OCI-LY7 (cell line): Measurements from ENCODE around the gene MROH2B. TPM values are rescaled to one million over a fixed set of nuclear protein-coding genes. Genes with fewer than 3 reads are reported as not detected.

Experiments
- BruUV-seq: library from RNA; stranded (reverse); fragments of 400-500 nt; replicated peaks from 2 replicates; lab custom pipeline; 2021; lab: Mats Ljungman, UMichigan
- CTCF ChIA-PET: fragments of 300-600 bp; sonication (Branson Sonifier 250); formaldehyde crosslinking; loops from one replicate; lab custom pipeline; 2022; ENCODE audit warnings: antibody characterized with exemption; ENCODE audit not compliant: unreplicated experiment; lab: Charles Lee
- POLR2A ChIA-PET: fragments of 300-600 bp; sonication (Branson Sonifier 250); formaldehyde crosslinking; loops from one replicate; lab custom pipeline; 2022; ENCODE audit warnings: antibody characterized with exemption; lab: Charles Lee
- DNase-seq: peaks from one replicate; pipeline ENCODE4 v3.0.0-alpha.2; 2015; ENCODE audit warnings: low spot score
- H2AFZ ChIP-seq: fragments of 200-600 bp; sonication (generic), shearing (Covaris generic); 2 replicates; pipeline ENCODE4 v1.6.1; 2014; ENCODE audit warnings: mild to moderate bottlenecking, antibody characterized with exemption, low read length, moderate library complexity
- H3K27ac ChIP-seq: fragments of 200-600 bp; sonication (generic); 2 replicates; pipeline ENCODE4 v1.5.1; 2014; ENCODE audit warnings: mixed run types, low read depth, mild to moderate bottlenecking, moderate library complexity, low read length, inconsistent platforms; ENCODE audit not compliant: poor library complexity, severe bottlenecking
- H3K36me3 ChIP-seq: fragments of 200-600 bp; sonication (generic); 2 replicates; pipeline ENCODE4 v1.6.1; 2014; ENCODE audit warnings: mild to moderate bottlenecking, antibody characterized with exemption, low read length, moderate library complexity, mixed read lengths; ENCODE audit not compliant: insufficient read depth
- H3K4me1 ChIP-seq: fragments of 200-600 bp; sonication (generic); 2 replicates; pipeline ENCODE4 v1.5.1; 2014; ENCODE audit warnings: mild to moderate bottlenecking, low read length; ENCODE audit not compliant: insufficient read depth, poor library complexity, severe bottlenecking
- H3K4me2 ChIP-seq: fragments of 200-600 bp; sonication (generic); 2 replicates; pipeline ENCODE4 v1.6.1; 2014; ENCODE audit warnings: mild to moderate bottlenecking, low read length
- H3K4me3 ChIP-seq: fragments of 200-600 bp; sonication (generic); 2 replicates; pipeline ENCODE4 v1.5.1; 2014; ENCODE audit warnings: mild to moderate bottlenecking, low read depth, low read length; ENCODE audit not compliant: poor library complexity, severe bottlenecking
- H3K79me2 ChIP-seq: fragments of 200-600 bp; sonication (generic); 2 replicates; pipeline ENCODE4 v1.6.1; 2016; ENCODE audit warnings: low read depth, mild to moderate bottlenecking, low read length, moderate library complexity, mixed read lengths; ENCODE audit not compliant: insufficient read depth
- H3K9me2 ChIP-seq: fragments of 200-600 bp; sonication (generic); 2 replicates; pipeline ENCODE4 v1.6.1; 2016; ENCODE audit warnings: mild to moderate bottlenecking, low read length, mixed read lengths; ENCODE audit not compliant: insufficient read depth
- H3K9me3 ChIP-seq: fragments of 200-600 bp; sonication (generic); 2 replicates; pipeline ENCODE4 v1.6.1; 2014; ENCODE audit warnings: mild to moderate bottlenecking, mixed run types, low read length, mixed read lengths
- H4K20me1 ChIP-seq: fragments of 200-600 bp; sonication (generic); 2 replicates; pipeline ENCODE4 v1.6.1; 2014; ENCODE audit warnings: mild to moderate bottlenecking, antibody characterized with exemption, low read length, moderate library complexity, mixed read lengths; ENCODE audit not compliant: insufficient read depth
- EZH2phosphoT487 ChIP-seq: fragments of 200-600 bp; sonication (generic); IDR thresholded peaks from 2 replicates; pipeline ENCODE4 v1.6.1; 2018; ENCODE audit warnings: low read depth, borderline replicate concordance, mild to moderate bottlenecking, mixed run types, antibody characterized with exemption, low read length, moderate library complexity, mixed read lengths
- intact Hi-C: fragments of 100-400 bp; cut with micrococcal nuclease; formaldehyde crosslinking; loops from one replicate; pipeline ENCODE4 v1.10.0; 2022; ENCODE audit not compliant: unreplicated experiment
- total RNA-seq, 2 experiments: library from RNA; depleted of rRNA in 1 of 2; stranded (reverse); fragments of >200 nt in 1 of 2; shearing (Covaris generic) in 1 of 2; gene quantifications; 2 replicates each; pipeline ENCODE4 v1.2.3, GENCODE V29; 2014 to 2022
- TF ChIP-seq, protein P1 (sequence below): fragments of 200-600 bp; sonication (generic); conservative IDR thresholded peaks from 2 replicates; pipeline ENCODE4 v1.5.1; 2014; ENCODE audit warnings: mild to moderate bottlenecking, antibody characterized with exemption, low read length, moderate library complexity, mixed read lengths

MROH2B gene
- total RNA-seq, 2 experiments from 2014 or later: not detected

DNA sequence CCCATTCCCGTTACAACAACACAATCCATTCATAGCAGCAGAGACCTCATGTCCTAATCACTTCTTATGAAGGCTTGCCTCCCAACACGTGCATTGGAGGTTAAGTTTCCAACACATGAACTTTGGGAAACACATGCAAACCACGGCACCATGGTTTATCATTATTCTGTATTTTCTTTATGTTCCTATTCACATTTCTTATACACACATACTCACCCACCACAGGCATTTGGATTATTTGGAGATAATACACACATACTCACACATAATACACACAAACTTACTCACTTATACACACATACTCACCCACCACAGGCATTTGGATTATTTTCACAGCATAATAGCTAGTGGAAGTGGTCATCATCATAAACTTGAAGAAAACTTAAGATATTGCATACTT is 86.3 kb downstream of the MROH2B start:
- TF ChIP-seq, protein P1, sequence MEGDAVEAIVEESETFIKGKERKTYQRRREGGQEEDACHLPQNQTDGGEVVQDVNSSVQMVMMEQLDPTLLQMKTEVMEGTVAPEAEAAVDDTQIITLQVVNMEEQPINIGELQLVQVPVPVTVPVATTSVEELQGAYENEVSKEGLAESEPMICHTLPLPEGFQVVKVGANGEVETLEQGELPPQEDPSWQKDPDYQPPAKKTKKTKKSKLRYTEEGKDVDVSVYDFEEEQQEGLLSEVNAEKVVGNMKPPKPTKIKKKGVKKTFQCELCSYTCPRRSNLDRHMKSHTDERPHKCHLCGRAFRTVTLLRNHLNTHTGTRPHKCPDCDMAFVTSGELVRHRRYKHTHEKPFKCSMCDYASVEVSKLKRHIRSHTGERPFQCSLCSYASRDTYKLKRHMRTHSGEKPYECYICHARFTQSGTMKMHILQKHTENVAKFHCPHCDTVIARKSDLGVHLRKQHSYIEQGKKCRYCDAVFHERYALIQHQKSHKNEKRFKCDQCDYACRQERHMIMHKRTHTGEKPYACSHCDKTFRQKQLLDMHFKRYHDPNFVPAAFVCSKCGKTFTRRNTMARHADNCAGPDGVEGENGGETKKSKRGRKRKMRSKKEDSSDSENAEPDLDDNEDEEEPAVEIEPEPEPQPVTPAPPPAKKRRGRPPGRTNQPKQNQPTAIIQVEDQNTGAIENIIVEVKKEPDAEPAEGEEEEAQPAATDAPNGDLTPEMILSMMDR: no peak
- no peak for TF ChIP-seq EZH2phosphoT487

DNA sequence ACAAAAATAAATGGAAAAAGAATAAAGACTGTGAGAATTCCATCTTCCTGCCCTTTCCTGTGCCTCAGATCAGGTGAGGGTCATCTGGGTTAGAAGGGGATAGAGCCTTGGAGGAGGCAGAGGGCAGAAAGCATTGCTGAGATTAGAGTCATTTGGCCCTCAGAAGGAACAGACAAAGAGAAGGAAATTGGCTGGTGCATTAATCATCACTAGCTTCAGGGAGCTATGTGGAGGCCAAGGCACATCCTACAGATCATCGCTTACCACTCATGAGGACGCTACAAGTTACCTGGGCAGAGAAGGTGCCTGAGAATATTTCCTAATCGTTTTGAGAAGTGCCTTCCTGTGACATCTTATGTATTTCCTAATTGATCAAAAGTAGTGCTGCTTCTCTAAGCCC is 87.4 kb downstream of the MROH2B start:
- H3K27ac ChIP-seq: no peak overlapping the region
- H3K9me2 ChIP-seq: no peaks in the 10 kb centered on the region
- no peak overlapping the region for H2AFZ ChIP-seq
- H3K79me2 ChIP-seq: no peaks in the 10 kb centered on the region
- H3K4me3 ChIP-seq: no peak overlapping the region
- intact Hi-C loops: no loop called here
- ChIA-PET POLR2A (no interaction called here), CTCF (no interaction called here)
- no peak for TF ChIP-seq EZH2phosphoT487
- H3K9me3 ChIP-seq: no peaks in the 10 kb centered on the region
- no peaks in the 10 kb centered on the region for H3K4me1 ChIP-seq
- no peak for DNase-seq
- H3K4me2 ChIP-seq: no peak overlapping the region
- no peaks in the 10 kb centered on the region for H4K20me1 ChIP-seq
- no peaks in the 10 kb centered on the region for H3K36me3 ChIP-seq
- BruUV-seq: no TSS peak

More for the DNA sequence above, 86.3 kb downstream of the MROH2B start:
- Histone ChIP-seq H3K9me2 (no peaks in the 10 kb centered on the region), H3K27ac (no peak overlapping the region), H3K4me2 (no peak overlapping the region), H4K20me1 (no peaks in the 10 kb centered on the region), H3K4me1 (no peaks in the 10 kb centered on the region), H3K9me3 (no peaks in the 10 kb centered on the region), H3K36me3 (no peaks in the 10 kb centered on the region), H3K4me3 (no peak overlapping the region), H2AFZ (no peak overlapping the region), H3K79me2 (no peaks in the 10 kb centered on the region)
- intact Hi-C loops: no loop called here
- no peak for DNase-seq
- BruUV-seq: no TSS peak
- POLR2A ChIA-PET: no interaction called here
- CTCF ChIA-PET: no interaction called here

DNA sequence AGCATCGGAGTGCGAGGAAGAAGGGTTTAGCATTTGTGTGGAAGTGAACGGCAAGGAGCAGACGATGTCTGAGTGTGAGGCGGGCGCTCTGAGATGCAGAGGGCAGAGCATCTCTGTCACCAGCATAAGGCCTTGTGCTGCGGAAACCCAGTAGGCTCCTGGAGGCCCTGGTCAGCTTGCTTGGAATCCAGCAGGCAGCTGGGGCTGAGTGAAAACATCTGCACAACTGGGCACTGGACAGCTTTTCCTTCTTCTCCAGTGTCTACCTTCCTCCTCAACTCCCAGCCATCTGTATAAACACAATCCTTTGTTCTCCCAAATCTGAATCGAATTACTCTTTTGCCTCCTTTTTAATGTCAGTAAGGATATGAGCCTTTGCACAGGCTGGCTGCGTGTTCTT is 89.7 kb downstream of the MROH2B start:
- Histone ChIP-seq H3K4me3 (no peak overlapping the region), H3K36me3 (no peaks in the 10 kb centered on the region), H3K27ac (no peak overlapping the region), H3K79me2 (no peaks in the 10 kb centered on the region), H3K4me2 (no peak overlapping the region), H2AFZ (no peak overlapping the region), H3K9me3 (no peaks in the 10 kb centered on the region), H4K20me1 (no peaks in the 10 kb centered on the region), H3K4me1 (no peaks in the 10 kb centered on the region), H3K9me2 (no peaks in the 10 kb centered on the region)
- TF ChIP-seq, protein P1: no peak
- TF ChIP-seq EZH2phosphoT487: no peak
- ChIA-PET CTCF (no interaction called here), POLR2A (no interaction called here)
- intact Hi-C loops: no loop called here
- BruUV-seq: no TSS peak
- no peak for DNase-seq
